GM23338 (cell line): Measurements from ENCODE around the gene TMEM25. TPM values are rescaled to one million over a fixed set of nuclear protein-coding genes. Genes with fewer than 3 reads are reported as not detected.

ENCODE experiments used
- ATAC-seq: fragments of 200-7000 bp; cut with Tn5 transposase; 3 replicates; pipeline ENCODE4 v1.9.1; 2020
- DNase-seq: peaks from one replicate; pipeline ENCODE4 v3.0.0-alpha.2; 2015; ENCODE audit warnings: low spot score
- H2AFZ ChIP-seq: fragments of 200-600 bp; sonication (generic); 2 replicates; pipeline ENCODE4 v1.8.0; 2016; ENCODE audit warnings: antibody characterized with exemption, mild to moderate bottlenecking, moderate library complexity
- H3F3A ChIP-seq: fragments of 200-600 bp; sonication (generic); replicated peaks from 2 replicates; pipeline ENCODE4 v1.8.0; 2017; ENCODE audit warnings: antibody characterized with exemption, mixed run types, low read depth
- H3K27ac ChIP-seq: fragments of 200-600 bp; sonication (generic); 2 replicates; pipeline ENCODE4 v1.6.1; 2016; ENCODE audit warnings: low read depth
- H3K27me3 ChIP-seq: fragments of 200-600 bp; sonication (generic); 2 replicates; pipeline ENCODE4 v1.8.0; 2016; ENCODE audit warnings: mild to moderate bottlenecking, mixed run types, moderate library complexity; ENCODE audit not compliant: insufficient read depth
- H3K36me3 ChIP-seq: fragments of 200-600 bp; sonication (generic); 2 replicates; pipeline ENCODE4 v1.8.0; 2016; ENCODE audit warnings: mild to moderate bottlenecking; ENCODE audit not compliant: insufficient read depth
- H3K4me1 ChIP-seq: fragments of 200-600 bp; sonication (generic); 2 replicates; pipeline ENCODE4 v1.8.0; 2016; ENCODE audit warnings: mild to moderate bottlenecking, moderate library complexity; ENCODE audit not compliant: insufficient read depth
- H3K4me2 ChIP-seq: fragments of 200-600 bp; sonication (generic); 2 replicates; pipeline ENCODE4 v1.7.1; 2017; ENCODE audit warnings: mixed run types
- H3K4me3 ChIP-seq: fragments of 200-600 bp; sonication (generic); 2 replicates; pipeline ENCODE4 v1.6.1; 2016; ENCODE audit warnings: mixed run types
- H3K79me2 ChIP-seq: fragments of 200-600 bp; sonication (generic); replicated peaks from 2 replicates; pipeline ENCODE4 v1.8.0; 2017; ENCODE audit warnings: mild to moderate bottlenecking; ENCODE audit not compliant: insufficient read depth
- H3K9me2 ChIP-seq: fragments of 200-600 bp; sonication (generic); 2 replicates; pipeline ENCODE4 v1.8.0; 2017; ENCODE audit not compliant: insufficient read depth
- H4K20me1 ChIP-seq: fragments of 200-600 bp; sonication (generic); replicated peaks from 2 replicates; pipeline ENCODE4 v1.8.0; 2017; ENCODE audit warnings: mild to moderate bottlenecking; ENCODE audit not compliant: insufficient read depth
- H3K27ac Mint-ChIP-seq: 2 replicates; pipeline ENCODE4 v1.8.0; 2020; ENCODE audit warnings: inconsistent platforms, mild to moderate bottlenecking, moderate library complexity, mixed read lengths
- H3K27me3 Mint-ChIP-seq: 3 replicates; pipeline ENCODE4 v1.8.0; 2022; ENCODE audit warnings: low read depth, mild to moderate bottlenecking, moderate library complexity, mixed read lengths, inconsistent platforms; ENCODE audit not compliant: insufficient read depth, poor library complexity
- H3K36me3 Mint-ChIP-seq: 3 replicates; pipeline ENCODE4 v1.8.0; 2021; ENCODE audit warnings: low read depth, mild to moderate bottlenecking, inconsistent platforms, moderate library complexity, mixed read lengths
- H3K4me1 Mint-ChIP-seq: 3 replicates; pipeline ENCODE4 v1.8.0; 2020; ENCODE audit warnings: mild to moderate bottlenecking, inconsistent platforms, mixed read lengths
- H3K4me3 Mint-ChIP-seq: 3 replicates; pipeline ENCODE4 v1.8.0; 2021; ENCODE audit warnings: moderate library complexity, mild to moderate bottlenecking, inconsistent platforms, mixed read lengths
- H3K9me3 Mint-ChIP-seq: 3 replicates; pipeline ENCODE4 v1.8.0; 2020; ENCODE audit warnings: moderate library complexity, mild to moderate bottlenecking, inconsistent platforms, mixed read lengths
- CREB1 ChIP-seq: fragments of 250-450 bp; sonication (Bioruptor Pico); IDR thresholded peaks from 2 replicates; pipeline ENCODE4 v1.5.0; 2020; ENCODE audit warnings: low read depth, mild to moderate bottlenecking, moderate library complexity
- EZH2 ChIP-seq: fragments of 200-600 bp; sonication (generic); IDR thresholded peaks from one replicate; pipeline ENCODE4 v1.8.0; 2017; ENCODE audit warnings: antibody characterized with exemption, mild to moderate bottlenecking, low read depth; ENCODE audit not compliant: unreplicated experiment
- JUNB ChIP-seq: IDR thresholded peaks from one replicate; pipeline ENCODE4 v1.6.1; 2016; ENCODE audit warnings: antibody characterized with exemption; ENCODE audit not compliant: unreplicated experiment
- STAT1 ChIP-seq: IDR thresholded peaks from one replicate; pipeline ENCODE4 v1.6.1; 2016; ENCODE audit warnings: antibody characterized with exemption; ENCODE audit not compliant: unreplicated experiment
- ZNF114 ChIP-seq: fragments of 250-450 bp; sonication (Bioruptor Pico); IDR thresholded peaks from 2 replicates; pipeline ENCODE4 v1.5.0; 2020; ENCODE audit warnings: mild to moderate bottlenecking, moderate library complexity
- ZNF331 ChIP-seq: fragments of 250-450 bp; sonication (Bioruptor Pico); IDR thresholded peaks from 2 replicates; pipeline ENCODE4 v1.5.0; 2020; ENCODE audit warnings: low read depth, mild to moderate bottlenecking, moderate library complexity
- polyA plus RNA-seq: library from polyadenylated mRNA; unstranded; fragments of >200 nt; fragmentation: Nextera tagmentation; extraction: Ambion mirVana; gene quantifications from 2 replicates; pipeline ENCODE4 v1.2.1, GENCODE V29; 2016
- total RNA-seq: library from RNA; depleted of rRNA; stranded (reverse); fragments of >200 nt; shearing (Covaris generic); gene quantifications from 2 replicates; pipeline ENCODE4 v1.2.3, GENCODE V29; 2014
- TF ChIP-seq, protein P1 (sequence below), 2 experiments: fragments of 200-600 bp in 1 of 2; sonication (generic) in 1 of 2; conservative IDR thresholded peaks; 2 replicates each; pipeline versions ENCODE4 v1.5.1 to v1.6.1; 2016 to 2017; ENCODE audit warnings: antibody characterized with exemption in 2 of 2, low read depth in 2 of 2, mild to moderate bottlenecking in 2 of 2, moderate library complexity in 1 of 2
- TF ChIP-seq, protein P2 (sequence below): IDR thresholded peaks from 2 replicates; pipeline ENCODE4 v1.6.1; 2016; ENCODE audit warnings: antibody characterized with exemption

Gene TMEM25
- total and polyA plus RNA-seq, 2 experiments from 2014 or later: 11.7 to 17.7 TPM

DNA sequence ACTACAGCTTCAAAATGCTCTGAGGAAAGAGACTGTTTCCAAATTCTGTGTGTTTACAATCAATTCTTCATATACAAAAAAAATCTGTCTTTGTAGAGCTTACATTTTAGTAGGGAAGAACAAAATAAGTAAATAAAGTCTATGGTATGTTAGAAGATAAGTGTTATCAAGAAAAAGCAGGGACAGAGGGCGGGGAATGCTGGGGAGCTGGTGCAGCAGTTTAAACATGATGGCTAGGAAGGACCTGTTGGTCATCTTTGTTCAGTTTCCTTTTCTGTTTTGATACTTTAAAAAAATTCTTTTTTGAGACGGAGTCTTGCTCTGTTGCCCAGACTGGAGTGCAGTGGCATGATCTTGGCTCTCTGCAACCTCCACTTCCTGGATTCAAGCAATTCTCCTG lies 16.1 kb downstream of the TMEM25 start:
- Histone ChIP-seq H4K20me1 (no peaks in the 10 kb centered on the region), H3K4me3 (no peak overlapping the region), H3K27me3 (no peaks in the 10 kb centered on the region), H3F3A (no peaks in the 10 kb centered on the region), H3K4me2 (no peak overlapping the region), H3K79me2 (no peaks in the 10 kb centered on the region), H3K36me3 (peaks cover 4% of the 10 kb centered on the region; the same call in 1 of the 2 replicates), H3K4me1 (no peaks in the 10 kb centered on the region), H2AFZ (no peak overlapping the region), H3K9me2 (no peaks in the 10 kb centered on the region), H3K27ac (no peak overlapping the region)
- H3K36me3 Mint-ChIP-seq: peaks cover 10% of the 10 kb centered on the region; the same call in 2 of the 3 replicates
- no peak overlapping the region for H3K27ac Mint-ChIP-seq
- H3K27me3 Mint-ChIP-seq: peaks cover 4% of the 10 kb centered on the region
- H3K4me1 Mint-ChIP-seq: no peaks in the 10 kb centered on the region
- TF ChIP-seq, protein P1, sequence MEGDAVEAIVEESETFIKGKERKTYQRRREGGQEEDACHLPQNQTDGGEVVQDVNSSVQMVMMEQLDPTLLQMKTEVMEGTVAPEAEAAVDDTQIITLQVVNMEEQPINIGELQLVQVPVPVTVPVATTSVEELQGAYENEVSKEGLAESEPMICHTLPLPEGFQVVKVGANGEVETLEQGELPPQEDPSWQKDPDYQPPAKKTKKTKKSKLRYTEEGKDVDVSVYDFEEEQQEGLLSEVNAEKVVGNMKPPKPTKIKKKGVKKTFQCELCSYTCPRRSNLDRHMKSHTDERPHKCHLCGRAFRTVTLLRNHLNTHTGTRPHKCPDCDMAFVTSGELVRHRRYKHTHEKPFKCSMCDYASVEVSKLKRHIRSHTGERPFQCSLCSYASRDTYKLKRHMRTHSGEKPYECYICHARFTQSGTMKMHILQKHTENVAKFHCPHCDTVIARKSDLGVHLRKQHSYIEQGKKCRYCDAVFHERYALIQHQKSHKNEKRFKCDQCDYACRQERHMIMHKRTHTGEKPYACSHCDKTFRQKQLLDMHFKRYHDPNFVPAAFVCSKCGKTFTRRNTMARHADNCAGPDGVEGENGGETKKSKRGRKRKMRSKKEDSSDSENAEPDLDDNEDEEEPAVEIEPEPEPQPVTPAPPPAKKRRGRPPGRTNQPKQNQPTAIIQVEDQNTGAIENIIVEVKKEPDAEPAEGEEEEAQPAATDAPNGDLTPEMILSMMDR (conservative IDR thresholded peaks at IDR 0.05; ENCODE audit: low read depth in 2 of 2): no peak
- TF ChIP-seq EZH2: no peak
- TF ChIP-seq ZNF331 (CRISPR knock-in tag): no peak
- TF ChIP-seq, protein P2, sequence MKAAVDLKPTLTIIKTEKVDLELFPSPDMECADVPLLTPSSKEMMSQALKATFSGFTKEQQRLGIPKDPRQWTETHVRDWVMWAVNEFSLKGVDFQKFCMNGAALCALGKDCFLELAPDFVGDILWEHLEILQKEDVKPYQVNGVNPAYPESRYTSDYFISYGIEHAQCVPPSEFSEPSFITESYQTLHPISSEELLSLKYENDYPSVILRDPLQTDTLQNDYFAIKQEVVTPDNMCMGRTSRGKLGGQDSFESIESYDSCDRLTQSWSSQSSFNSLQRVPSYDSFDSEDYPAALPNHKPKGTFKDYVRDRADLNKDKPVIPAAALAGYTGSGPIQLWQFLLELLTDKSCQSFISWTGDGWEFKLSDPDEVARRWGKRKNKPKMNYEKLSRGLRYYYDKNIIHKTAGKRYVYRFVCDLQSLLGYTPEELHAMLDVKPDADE: no peak
- no peaks in the 10 kb centered on the region for H3K9me3 Mint-ChIP-seq
- ATAC-seq (no peak), DNase-seq (no peak)
- H3K4me3 Mint-ChIP-seq: no peak overlapping the region

DNA sequence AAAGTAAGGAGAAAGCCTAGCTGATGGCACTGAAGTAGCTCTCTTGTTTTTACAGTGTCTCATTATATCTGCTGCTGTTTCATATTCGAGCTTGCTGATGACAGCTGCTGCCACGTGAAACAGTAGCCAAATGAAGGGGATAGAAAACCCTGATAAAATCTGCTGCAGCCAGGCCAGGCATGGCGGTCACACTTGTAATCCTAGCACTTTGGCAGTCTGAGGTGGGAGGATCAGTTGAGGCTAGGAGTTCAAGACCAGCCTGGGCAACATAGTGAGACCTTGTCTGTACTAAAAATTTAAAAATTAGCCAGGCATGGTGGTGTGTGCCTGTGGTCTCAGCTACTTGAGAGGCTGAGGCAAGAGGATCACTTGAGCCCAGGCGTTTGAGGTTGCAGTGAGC lies 21.3 kb downstream of the TMEM25 start:
- no peaks in the 10 kb centered on the region for H3F3A ChIP-seq
- H3K4me1 ChIP-seq: no peaks in the 10 kb centered on the region
- H3K27me3 Mint-ChIP-seq: peaks cover 4% of the 10 kb centered on the region
- H3K36me3 Mint-ChIP-seq: peaks cover 27% of the 10 kb centered on the region; the same call in 2 of the 3 replicates
- no peaks in the 10 kb centered on the region for H3K9me3 Mint-ChIP-seq
- no peak overlapping the region for H2AFZ ChIP-seq
- H3K27me3 ChIP-seq: no peaks in the 10 kb centered on the region
- ATAC-seq: no peak
- H3K4me1 Mint-ChIP-seq: no peaks in the 10 kb centered on the region
- H3K9me2 ChIP-seq: no peaks in the 10 kb centered on the region
- no peak overlapping the region for H3K4me2 ChIP-seq
- H3K27ac ChIP-seq: no peak overlapping the region
- no peak overlapping the region for H3K27ac Mint-ChIP-seq
- peaks cover 4% of the 10 kb centered on the region; the same call in 1 of the 2 replicates for H3K36me3 ChIP-seq
- no peaks in the 10 kb centered on the region for H4K20me1 ChIP-seq
- no peak for DNase-seq
- H3K79me2 ChIP-seq: no peaks in the 10 kb centered on the region
- no peak overlapping the region for H3K4me3 Mint-ChIP-seq
- no peak for TF ChIP-seq STAT1
- H3K4me3 ChIP-seq: no peak overlapping the region

DNA sequence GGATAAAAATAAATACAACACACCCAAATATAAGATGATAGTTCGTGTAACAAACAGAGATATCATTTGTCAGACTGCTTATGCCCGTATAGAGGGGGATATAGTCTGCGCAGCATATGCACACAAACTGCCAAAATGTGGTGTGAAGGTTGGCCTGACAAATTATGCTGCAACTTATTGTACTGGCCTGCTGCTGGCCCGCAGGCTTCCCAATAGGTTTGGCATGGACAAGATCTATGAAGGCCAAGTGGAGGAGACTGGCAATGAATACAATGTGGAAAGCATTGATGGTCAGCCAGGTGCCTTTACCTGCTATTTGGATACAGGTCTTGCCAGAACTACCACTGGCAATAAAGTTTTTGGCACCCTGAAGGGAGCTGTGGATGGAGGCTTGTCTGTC lies 29.8 kb downstream of the TMEM25 start:
- Mint-ChIP-seq H3K36me3 (peaks cover 13% of the 10 kb centered on the region; the same call in 2 of the 3 replicates), H3K27me3 (peaks cover 4% of the 10 kb centered on the region), H3K4me3 (no peak overlapping the region), H3K27ac (no peak overlapping the region), H3K4me1 (no peaks in the 10 kb centered on the region), H3K9me3 (no peaks in the 10 kb centered on the region)
- Histone ChIP-seq H3K27ac (no peak overlapping the region), H3K4me2 (no peak overlapping the region), H3K79me2 (no peaks in the 10 kb centered on the region), H2AFZ (no peak overlapping the region), H3K36me3 (no peaks in the 10 kb centered on the region), H3K27me3 (no peaks in the 10 kb centered on the region), H3K4me1 (no peaks in the 10 kb centered on the region), H4K20me1 (no peaks in the 10 kb centered on the region), H3K4me3 (no peak overlapping the region), H3K9me2 (no peaks in the 10 kb centered on the region), H3F3A (0 out of 2 replicates have a peak, but pooled peaks cover 5% of the 10 kb centered on the region)
- ATAC-seq (no peak), DNase-seq (no peak)
- TF ChIP-seq ZNF331 (CRISPR knock-in tag) (no peak), EZH2 (no peak), JUNB (no peak), ZNF114 (CRISPR knock-in tag) (no peak), STAT1 (no peak), CREB1 (no peak)
- TF ChIP-seq, protein P2: no peak
